Right lobe of liver (tissue), 4 donors: ENCODE data around the gene RPEL1.

Source experiments
- CTCF ChIP-seq, 4 donors: fragments of 200-600 bp in 3 of 4; fragments of 450-650 bp in 1 of 4; IDR thresholded peaks; one replicate each; pipeline versions ENCODE4 v1.5.1 to v1.8.0; 2016 to 2022; ENCODE audit warnings: antibody characterized with exemption in 4 of 4, mild to moderate bottlenecking in 2 of 4
- POLR2A ChIP-seq: fragments of 450-650 bp; IDR thresholded peaks from one replicate; pipeline ENCODE4 v1.6.1; 2017; ENCODE audit warnings: antibody characterized with exemption, mild to moderate bottlenecking
- donor health status: DM: no; HTN: no; CAD: no.
- donor health status: DM: no; HTN: no; CAD: no.
- donor health status: DM: no; HTN: yes; CAD: no.

- peak in 3 of 4 donors; percentile 4 to 16 (median 9) for TF ChIP-seq CTCF (IDR thresholded peaks at IDR 0.05)
- no peak for TF ChIP-seq POLR2A
Observed at GRCh38 chr10:103238506-103239252, 7.0 kb upstream of the RPEL1 start.
